OCI-LY1 (cell line): ENCODE results near the gene ADGRL2.

ENCODE experiments used
- EZH2 ChIP-seq: fragments of 200-600 bp; sonication (generic), shearing (Covaris generic); IDR thresholded peaks from 2 replicates; pipeline ENCODE4 v1.8.0; 2017; ENCODE audit warnings: borderline replicate concordance, mixed run types, mild to moderate bottlenecking, antibody characterized with exemption, low read length, moderate library complexity, mixed read lengths
- TF ChIP-seq, protein P1 (sequence below): fragments of 200-600 bp; sonication (generic), shearing (Covaris generic); IDR thresholded peaks from 2 replicates; pipeline ENCODE4 v1.5.1; 2017; ENCODE audit warnings: mild to moderate bottlenecking, antibody characterized with exemption, low read length, moderate library complexity, mixed read lengths

DNA sequence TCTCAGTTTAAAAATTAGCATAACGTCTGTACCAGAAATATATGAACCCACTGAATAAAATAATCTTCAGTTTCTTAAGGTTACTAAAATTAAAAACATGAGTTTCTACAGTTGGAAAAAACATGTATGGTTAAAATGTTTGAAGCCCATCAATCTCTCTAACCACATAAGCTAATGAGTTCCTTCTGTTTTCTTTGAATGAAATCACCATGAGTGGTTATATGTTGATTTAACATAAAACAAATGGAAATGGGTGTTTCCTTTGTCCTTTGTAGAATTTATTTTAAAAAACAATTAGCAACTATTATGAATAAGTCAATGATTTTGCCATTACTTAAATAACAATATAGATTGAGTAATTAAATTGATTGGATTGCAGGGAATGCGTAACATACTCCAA, 3.0 kb upstream of the ADGRL2 start:
- TF ChIP-seq, protein P1, sequence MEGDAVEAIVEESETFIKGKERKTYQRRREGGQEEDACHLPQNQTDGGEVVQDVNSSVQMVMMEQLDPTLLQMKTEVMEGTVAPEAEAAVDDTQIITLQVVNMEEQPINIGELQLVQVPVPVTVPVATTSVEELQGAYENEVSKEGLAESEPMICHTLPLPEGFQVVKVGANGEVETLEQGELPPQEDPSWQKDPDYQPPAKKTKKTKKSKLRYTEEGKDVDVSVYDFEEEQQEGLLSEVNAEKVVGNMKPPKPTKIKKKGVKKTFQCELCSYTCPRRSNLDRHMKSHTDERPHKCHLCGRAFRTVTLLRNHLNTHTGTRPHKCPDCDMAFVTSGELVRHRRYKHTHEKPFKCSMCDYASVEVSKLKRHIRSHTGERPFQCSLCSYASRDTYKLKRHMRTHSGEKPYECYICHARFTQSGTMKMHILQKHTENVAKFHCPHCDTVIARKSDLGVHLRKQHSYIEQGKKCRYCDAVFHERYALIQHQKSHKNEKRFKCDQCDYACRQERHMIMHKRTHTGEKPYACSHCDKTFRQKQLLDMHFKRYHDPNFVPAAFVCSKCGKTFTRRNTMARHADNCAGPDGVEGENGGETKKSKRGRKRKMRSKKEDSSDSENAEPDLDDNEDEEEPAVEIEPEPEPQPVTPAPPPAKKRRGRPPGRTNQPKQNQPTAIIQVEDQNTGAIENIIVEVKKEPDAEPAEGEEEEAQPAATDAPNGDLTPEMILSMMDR = no peak
- TF ChIP-seq EZH2 = no peak
